NCI-H748 (cell line): ENCODE measurements around the gene CACFD1.

Source experiments
- DNase-seq: peaks from one replicate; lab custom pipeline; 2025; ENCODE audit not compliant: unreplicated experiment; lab: John Stamatoyannopoulos, UW

Gene CACFD1

DNA sequence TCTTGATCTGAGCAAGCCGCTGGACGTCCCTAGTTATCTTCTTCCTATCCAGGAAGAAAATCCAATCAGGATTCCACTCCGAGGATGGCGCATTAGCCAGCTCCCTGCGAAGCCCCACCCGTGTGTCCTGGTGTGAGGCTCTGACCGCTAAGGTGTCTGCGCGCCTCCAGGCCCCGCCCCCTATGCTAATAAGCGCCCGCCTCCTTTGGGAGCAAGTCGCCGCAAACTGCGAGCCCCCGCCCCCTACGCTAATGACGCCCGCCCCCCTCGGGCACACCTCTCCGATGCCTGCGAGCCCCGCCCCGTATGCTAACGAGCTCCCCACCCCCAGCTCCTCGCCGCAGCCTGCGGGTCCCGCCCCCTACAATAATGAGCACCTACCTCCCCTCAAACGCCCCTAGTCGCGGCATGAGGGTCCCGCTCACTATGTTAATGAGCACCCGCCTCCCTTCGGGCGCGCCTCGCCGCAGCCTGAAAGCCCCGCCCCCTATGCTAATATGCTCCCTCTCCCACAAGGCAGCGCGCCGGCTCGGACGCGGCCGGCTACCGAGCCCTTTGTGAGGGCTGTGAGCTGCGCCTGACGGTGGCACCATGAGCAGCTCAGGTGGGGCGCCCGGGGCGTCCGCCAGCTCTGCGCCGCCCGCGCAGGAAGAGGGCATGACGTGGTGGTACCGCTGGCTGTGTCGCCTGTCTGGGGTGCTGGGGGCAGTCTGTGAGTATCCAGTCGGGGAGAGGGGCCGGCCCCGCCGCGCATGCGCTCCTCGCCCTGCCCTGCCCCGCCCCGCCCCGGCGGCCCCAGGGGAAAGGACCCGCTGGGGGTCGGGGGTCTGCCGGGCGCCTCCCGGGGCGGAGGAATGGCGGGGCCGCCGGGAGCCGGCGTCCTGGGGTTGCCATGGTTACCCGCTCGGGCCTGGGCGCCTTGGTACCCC is at the start of gene CACFD1:
Gene CACFD1 (plus strand): TSS at position 503 of the 929 bp plus-strand sequence. CDS start 89 bp downstream, at position 592.
- peak; percentile 100 for DNase-seq

- DNase-seq = no peak
Measured at GRCh38 chr9:133415170-133415569, 44.6 kb upstream of the CACFD1 start.

DNA sequence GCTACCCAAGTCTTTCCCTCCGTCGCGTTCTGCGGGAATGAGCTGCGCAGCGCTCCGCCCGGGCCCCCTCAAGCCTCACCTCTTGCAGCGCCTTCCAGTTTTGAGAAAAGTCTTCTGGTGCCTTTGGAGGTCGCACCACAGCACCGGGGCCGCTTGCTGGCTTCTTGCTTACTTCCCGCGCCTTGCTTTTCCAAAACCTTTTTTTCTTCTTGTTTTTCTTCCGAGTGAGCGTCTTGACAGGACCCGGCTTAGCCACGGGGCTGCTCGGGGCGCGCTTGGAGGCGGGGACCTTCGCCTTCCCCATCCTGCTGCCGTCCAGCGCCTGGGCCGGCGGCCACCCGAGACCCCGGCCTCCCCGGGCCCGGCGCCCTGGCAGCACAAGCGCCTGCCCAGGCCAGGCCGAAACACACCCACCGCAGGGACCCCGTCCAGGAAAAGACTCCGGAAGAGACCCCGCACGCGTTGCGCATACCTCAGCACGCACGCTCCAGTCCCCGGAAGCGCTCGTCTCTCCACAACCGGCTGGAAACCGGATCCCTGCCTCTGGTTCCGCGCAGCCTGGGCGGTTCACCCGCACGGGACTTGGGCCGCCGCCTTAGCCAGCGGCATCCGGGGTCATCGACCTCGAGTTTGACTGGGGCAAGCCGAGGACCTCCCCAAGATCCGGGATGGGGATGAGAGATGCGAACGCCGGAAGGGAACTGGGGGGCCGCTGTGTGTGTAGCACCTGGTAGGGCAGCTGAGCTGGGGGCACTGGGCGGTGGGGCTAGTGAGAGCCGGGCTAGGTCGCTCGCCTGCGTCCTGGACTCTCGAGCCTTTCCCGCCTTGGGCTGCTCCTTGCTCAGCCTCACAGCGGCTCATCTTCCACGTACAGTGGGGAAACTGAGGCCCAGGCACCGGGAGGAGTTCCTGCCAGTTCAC is 42.0 kb upstream of the CACFD1 start, which contains the start of gene REXO4:
Gene REXO4 (minus strand): TSS at position 470 of the 921 bp plus-strand sequence. CDS start 166 bp downstream, at position 304.
- DNase-seq = peak; percentile 90

- DNase-seq = no peak
Measured at GRCh38 chr9:133419005-133419404, 40.8 kb upstream of the CACFD1 start.

GRCh38 chr9:133420392-133420827 is 39.4 kb upstream of the CACFD1 start:
- peak; percentile 11 for DNase-seq

DNA sequence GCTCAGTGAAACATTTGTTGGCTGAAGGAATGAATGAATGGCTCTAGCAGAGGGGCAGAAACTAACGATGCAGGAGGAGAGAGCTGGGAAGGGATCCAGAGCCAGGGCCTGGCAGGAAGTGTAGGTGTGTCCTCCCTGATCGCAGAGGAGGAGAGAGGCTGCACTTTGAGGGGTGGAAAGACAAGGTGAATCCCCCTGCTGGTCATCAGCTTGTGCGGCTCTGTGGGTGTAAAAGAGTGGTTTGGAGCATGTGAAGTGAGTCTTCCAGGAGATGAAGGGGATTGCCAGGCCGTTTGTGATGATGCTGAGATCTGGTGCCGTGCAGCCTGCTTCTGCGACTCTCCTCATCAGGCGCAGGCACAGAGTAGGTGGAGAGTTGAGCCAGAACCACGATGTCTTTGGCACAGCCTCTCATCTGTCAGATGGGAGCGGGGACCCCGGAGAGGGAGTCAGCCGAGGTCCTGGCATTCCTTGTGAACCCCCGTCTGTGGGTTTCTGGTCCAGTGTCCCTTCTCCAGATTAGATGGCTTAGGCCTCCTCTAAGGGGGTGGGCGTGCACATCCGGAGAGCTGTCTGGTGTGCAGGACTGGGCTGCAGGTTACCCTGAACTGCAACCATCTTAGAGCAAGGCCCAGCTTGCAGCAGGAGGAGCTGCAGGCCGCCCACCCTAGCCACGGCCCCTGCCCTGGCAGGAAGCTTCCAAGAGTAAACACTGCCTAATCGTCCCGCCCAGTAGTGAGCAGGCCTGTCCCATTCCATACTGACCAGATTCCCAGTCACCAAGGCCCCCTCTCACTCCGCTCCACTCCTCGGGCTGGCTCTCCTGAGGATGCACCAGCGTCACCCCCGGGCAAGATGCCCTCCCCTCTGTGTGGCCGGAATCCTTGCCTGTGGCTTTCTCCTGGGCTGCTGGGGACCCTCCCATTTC is 37.9 kb upstream of the CACFD1 start, which contains the start of gene ADAMTS13:
Gene ADAMTS13 (plus strand): TSS at position 753 of the 928 bp plus-strand sequence. CDS start 77 bp downstream, at position 830.
- peak; percentile 18 for DNase-seq

- no peak for DNase-seq
Measured at GRCh38 chr9:133423216-133423615, 36.6 kb upstream of the CACFD1 start.

GRCh38 chr9:133424187-133424586 is 35.6 kb upstream of the CACFD1 start:
- no peak for DNase-seq

- no peak for DNase-seq
Measured at GRCh38 chr9:133425049-133425632, 34.6 kb upstream of the CACFD1 start.

- DNase-seq = no peak
Measured at GRCh38 chr9:133426011-133426410, 33.8 kb upstream of the CACFD1 start.

- peak; percentile 39 for DNase-seq
Measured at GRCh38 chr9:133427658-133428348, 32.0 kb upstream of the CACFD1 start.

DNA sequence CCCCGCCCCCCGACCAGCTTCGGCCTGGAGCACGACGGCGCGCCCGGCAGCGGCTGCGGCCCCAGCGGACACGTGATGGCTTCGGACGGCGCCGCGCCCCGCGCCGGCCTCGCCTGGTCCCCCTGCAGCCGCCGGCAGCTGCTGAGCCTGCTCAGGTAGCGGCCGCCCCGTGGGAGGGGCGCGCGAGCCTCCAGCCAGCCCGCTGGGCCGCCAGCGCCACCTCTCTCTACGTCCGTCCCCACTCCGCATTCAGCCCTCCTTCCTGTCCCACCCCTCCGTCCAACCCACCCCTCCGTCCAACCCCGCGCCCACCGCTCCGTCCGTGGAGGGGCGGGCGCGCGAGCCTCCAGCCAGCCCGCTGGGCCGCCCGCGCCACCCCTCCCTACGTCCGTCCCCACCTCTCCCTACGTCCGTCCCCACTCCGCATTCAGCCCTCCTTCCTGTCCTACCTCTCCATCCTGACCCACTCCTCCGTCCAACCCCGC is 31.1 kb upstream of the CACFD1 start:
- DNase-seq = peak; percentile 87

DNA sequence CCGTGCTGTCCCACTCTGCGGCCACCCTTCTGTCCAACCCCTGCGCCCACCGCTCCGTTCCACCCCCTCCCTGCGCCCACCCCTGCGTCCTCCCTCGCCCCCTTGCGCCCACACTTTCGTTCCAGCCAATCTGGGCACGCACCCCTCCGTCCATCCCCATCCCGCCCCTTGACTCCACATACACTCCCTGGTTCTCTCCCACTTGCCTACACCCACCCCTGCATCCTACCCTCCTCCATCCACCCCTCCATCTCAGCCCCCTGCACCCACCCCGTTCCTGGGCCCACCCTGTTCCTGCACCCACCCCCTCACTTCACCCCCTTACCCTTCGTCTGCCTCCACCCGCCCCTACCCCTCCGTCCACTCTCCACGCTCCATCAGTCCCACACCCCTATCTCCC is 30.6 kb upstream of the CACFD1 start:
- DNase-seq = no peak

DNA sequence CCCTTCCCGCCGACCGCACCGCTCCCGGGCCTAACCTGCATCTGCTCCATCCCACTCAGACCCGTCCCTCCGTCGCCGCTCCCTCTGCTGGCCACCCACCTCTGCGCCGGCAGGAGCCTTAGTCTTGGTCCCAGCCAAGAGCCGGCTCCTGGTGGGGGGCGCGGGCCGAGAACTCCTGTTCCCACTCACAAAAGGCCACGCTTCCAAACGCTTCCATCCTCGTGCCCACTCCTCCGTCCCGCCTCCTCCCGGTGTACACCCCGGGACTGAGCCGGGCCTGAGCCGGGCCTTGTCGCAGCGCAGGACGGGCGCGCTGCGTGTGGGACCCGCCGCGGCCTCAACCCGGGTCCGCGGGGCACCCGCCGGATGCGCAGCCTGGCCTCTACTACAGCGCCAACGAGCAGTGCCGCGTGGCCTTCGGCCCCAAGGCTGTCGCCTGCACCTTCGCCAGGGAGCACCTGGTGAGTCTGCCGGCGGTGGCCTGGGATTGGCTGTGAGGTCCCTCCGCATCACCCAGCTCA is 30.1 kb upstream of the CACFD1 start:
- no peak for DNase-seq

DNA sequence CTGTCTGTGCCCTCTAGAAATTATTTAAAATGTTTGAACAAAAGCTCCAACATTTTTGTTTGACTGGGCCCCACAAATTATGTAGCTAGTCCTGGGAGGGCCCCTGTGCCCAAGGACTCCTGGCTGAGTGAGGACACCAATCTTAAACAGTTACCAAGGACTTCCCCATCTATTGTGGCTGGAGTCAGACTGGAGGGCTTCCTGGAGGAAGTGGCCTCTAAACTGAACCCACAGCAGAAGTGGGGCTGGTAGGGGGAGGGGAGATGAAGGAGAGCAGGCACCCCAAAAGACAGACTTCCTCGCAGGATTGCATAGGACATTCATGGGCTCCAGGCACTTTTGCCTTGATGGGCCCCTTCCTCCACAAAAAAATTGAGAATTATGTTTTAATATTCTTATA is 29.5 kb upstream of the CACFD1 start:
- no peak for DNase-seq

GRCh38 chr9:133433351-133433843 is 26.4 kb upstream of the CACFD1 start:
- no peak for DNase-seq

DNA sequence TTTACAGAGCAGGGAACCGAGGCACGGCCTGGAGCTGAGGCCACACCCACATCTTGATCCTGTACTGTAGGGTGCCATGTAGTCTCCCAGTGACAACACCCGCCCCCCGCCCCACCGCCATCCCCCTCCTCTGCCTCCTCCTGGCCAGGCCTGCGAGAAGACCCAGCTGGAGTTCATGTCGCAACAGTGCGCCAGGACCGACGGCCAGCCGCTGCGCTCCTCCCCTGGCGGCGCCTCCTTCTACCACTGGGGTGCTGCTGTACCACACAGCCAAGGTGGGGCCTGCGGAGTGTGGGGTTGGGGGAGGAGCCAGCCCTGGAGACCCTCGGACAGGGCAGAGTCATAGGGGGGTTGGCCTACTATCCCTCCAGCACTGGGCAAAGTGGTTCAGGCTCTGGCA is 23.1 kb upstream of the CACFD1 start:
- DNase-seq = no peak

- no peak for DNase-seq
Measured at GRCh38 chr9:133437753-133438531, 21.8 kb upstream of the CACFD1 start.
